SK-N-MC (cell line): Measurements from ENCODE around the gene GH1.

Experiments
- DNase-seq: peaks from one replicate; pipeline ENCODE4 v3.0.0-alpha.2; 2011; ENCODE audit warnings: low read depth, low spot score
- H3K27ac ChIP-seq: fragments of 200-600 bp; sonication (generic); 2 replicates; pipeline ENCODE4 v1.5.1; 2016; ENCODE audit warnings: mixed run types
- H3K36me3 ChIP-seq: fragments of 200-600 bp; sonication (generic); 2 replicates; pipeline ENCODE4 v1.6.1; 2017; ENCODE audit warnings: antibody characterized with exemption, low read length, mixed read lengths; ENCODE audit not compliant: insufficient read depth
- H3K4me3 ChIP-seq: fragments of 200-600 bp; sonication (generic); 2 replicates; pipeline ENCODE4 v1.5.1; 2016
- H3K9ac ChIP-seq: fragments of 200-600 bp; sonication (generic); 2 replicates; pipeline ENCODE4 v1.8.0; 2017; ENCODE audit warnings: mixed run types, mixed read lengths; ENCODE audit not compliant: insufficient read length
- H3K9me3 ChIP-seq: fragments of 200-600 bp; sonication (generic); 2 replicates; pipeline ENCODE4 v1.6.1; 2017; ENCODE audit warnings: low read depth, mild to moderate bottlenecking, antibody characterized with exemption, low read length, moderate library complexity, mixed read lengths
- EZH2 ChIP-seq: fragments of 200-600 bp; sonication (generic); IDR thresholded peaks from one replicate; pipeline ENCODE4 v1.6.1; 2017; ENCODE audit warnings: antibody characterized with exemption
- FOXP2 ChIP-seq: optimal IDR thresholded peaks from 2 replicates; pipeline ENCODE3; 2011; ENCODE audit warnings: mild to moderate bottlenecking, moderate library complexity; ENCODE audit not compliant: insufficient read depth; ENCODE audit errors: extremely low read length, control extremely low read depth
- POLR2AphosphoS5 ChIP-seq: IDR thresholded peaks from 2 replicates; pipeline ENCODE4 v1.6.1; 2012; ENCODE audit warnings: mild to moderate bottlenecking, low read depth, low read length, borderline replicate concordance

Gene GH1

DNA sequence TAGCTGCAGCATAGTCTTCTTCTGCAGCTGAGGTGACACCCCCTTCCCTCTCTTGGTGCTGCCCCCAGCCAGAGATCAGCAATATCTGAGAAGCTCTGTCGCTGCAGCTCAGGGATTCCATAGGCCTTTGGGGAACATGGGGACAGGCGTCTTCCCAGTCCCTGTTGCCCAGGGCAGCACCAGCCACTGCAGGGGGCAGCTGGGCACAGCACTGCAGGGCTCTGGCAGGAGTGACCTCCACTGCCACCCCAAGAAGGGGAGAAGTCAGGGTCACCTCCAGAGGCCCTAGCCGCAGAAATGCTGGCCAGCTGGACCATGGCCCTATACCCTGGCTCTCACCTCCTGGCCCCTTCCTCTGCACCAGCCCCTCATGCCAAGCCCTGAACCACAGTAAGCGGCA lies 37.2 kb upstream of the GH1 start:
- DNase-seq, result no peak
- no peak for TF ChIP-seq EZH2
- TF ChIP-seq FOXP2, result no peak
- no peak for TF ChIP-seq POLR2AphosphoS5
- Histone ChIP-seq H3K27ac (no peak overlapping the region), H3K9me3 (no peaks in the 10 kb centered on the region), H3K36me3 (no peaks in the 10 kb centered on the region), H3K9ac (no peak overlapping the region), H3K4me3 (no peak overlapping the region)

DNA sequence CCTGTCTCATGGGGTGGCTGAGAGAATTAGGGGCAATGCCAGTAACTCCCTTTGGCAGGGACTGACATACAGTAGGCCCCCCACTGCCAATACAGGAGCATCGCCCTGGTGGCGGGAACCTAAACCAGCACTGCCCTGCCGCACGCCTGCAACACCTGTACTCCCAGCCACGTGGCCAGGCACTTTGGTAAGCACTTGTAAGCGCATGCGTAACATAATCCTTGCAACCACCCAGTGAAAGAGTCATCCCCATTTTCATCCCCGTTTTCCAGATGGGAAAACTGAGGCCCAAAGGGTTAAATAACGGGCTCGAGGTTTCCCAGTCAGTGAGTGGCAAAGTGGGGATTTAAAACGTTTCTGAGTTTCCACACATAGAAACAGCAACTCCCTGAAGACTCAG lies 36.6 kb upstream of the GH1 start:
- H3K4me3 ChIP-seq, result no peak overlapping the region
- H3K9me3 ChIP-seq, result no peaks in the 10 kb centered on the region
- H3K27ac ChIP-seq, result no peak overlapping the region
- no peak overlapping the region for H3K9ac ChIP-seq
- no peaks in the 10 kb centered on the region for H3K36me3 ChIP-seq
- no peak for DNase-seq
- TF ChIP-seq EZH2, result no peak
- no peak for TF ChIP-seq FOXP2
- TF ChIP-seq POLR2AphosphoS5, result no peak

DNA sequence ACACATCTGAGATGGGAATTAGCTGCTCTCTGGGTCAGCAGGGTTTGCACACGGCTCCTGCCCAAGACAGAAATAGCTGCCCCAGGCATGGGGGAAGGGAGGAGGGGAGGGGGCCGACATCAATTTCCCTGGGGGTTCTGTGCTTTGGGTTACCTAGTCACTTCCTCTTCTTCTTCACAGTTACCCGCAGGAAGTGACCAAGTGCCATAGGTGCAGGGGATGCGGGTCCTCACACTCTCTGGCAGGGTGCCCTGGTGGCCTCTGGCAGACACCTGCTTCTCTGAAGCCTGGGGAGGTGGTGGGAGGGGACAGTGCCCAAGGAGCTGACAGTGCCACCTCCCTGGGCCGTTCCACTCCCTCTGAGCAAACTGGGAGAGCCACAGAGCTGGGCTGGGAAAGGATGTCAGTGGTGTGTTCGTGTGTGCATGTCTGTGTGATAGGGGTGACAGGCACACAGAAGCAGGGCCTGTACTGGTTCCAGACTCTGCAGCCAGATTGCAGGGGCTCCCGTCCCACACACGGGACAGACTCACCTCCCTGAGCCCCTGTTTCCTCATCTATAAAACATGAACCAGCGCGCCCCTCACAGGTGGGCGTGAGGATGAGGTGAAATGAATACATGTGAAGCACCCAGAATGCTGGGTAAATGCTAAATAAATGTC lies 35.9 kb upstream of the GH1 start:
- Histone ChIP-seq H3K9ac (no peak overlapping the region), H3K27ac (no peak overlapping the region), H3K4me3 (no peak overlapping the region), H3K36me3 (no peaks in the 10 kb centered on the region), H3K9me3 (no peaks in the 10 kb centered on the region)
- DNase-seq, result no peak
- TF ChIP-seq POLR2AphosphoS5, result no peak
- TF ChIP-seq FOXP2, result no peak
- TF ChIP-seq EZH2, result no peak

DNA sequence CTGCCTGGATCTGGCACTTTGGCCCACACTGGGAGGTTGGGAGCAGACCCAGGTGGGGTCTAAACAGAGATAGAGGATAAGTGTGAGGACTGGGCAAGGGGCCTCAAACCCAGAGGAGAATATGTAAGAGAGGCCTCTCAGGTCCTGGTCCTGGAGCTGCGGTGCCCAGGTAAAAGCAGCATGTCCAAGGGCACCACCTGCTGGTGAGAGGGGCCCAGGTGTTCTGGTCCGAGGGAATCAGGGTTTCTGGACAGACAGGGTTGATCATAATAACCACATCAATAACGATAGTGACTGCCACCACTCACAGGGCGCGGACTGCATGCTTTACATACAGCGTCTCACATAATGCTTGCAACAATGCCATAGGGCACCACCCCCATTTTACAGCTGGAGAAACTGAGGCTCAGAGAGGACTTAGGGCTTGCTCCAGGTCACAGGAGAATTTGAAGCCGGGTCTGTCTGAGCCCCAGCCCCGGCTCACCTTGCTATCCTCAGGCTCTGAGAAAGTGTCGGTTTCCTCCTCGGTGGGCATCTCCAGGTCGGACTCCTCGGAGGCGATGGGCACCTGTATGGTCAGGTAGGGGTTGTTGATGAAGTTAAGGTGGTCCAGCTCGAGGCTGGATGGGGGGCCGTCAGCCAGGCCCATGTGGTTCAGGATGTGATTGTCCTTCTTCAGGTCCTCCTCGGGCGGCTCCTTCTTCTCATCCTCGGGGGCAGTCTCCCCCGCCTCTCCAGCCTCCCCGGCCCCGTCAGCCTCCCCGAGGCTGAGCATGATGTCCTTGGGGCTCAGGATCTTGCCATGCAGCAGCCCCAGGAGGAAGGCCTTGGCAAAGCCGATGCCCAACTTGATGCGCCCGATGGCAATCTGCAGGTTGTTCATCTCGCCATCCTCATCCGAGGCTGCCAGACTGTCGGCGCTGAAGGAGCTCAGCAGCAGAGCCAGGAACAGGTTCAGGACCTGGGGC lies 32.6 kb upstream of the GH1 start:
- Histone ChIP-seq H3K9ac (no peak overlapping the region), H3K4me3 (no peak overlapping the region)
- TF ChIP-seq EZH2, result no peak
- TF ChIP-seq FOXP2, result no peak
- TF ChIP-seq POLR2AphosphoS5, result no peak

DNA sequence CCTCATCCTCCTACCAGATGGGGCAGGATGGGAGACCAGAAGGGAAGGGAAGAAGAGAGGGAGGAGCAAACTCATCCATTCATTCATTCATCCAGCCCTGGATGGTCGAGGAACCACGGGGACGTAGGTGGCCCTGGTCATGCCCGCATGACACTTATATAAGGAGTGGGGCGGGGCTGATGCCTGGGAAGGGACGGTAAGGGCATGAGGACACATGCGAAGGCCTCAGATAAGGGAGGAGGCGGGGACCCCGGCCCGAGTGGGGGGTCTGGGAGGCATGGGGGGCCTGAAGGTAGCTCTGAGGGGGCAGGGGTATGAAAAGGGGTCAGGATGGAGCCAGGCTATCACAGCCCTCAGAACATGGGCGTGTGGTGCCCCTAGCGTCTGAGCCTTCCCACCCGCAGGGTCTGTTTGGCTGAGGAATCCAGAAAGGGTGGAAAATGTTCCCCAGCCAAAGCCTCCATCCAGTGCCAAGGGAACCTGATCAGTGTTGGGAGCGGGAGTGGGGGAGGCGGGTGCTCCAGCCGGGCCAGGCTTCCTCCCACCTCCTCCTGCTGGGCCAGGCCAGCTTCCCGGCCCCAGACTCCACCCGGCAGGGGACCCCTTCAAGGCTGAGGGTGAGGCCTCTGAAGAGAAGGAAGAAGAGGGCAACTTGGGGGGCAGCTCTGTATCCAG lies 31.1 kb upstream of the GH1 start:
- TF ChIP-seq POLR2AphosphoS5, result no peak
- Histone ChIP-seq H3K36me3 (no peaks in the 10 kb centered on the region), H3K9ac (no peak overlapping the region), H3K9me3 (no peaks in the 10 kb centered on the region), H3K4me3 (no peak overlapping the region), H3K27ac (no peak overlapping the region)
- no peak for DNase-seq

More for the DNA sequence above, 32.6 kb upstream of the GH1 start:
- Histone ChIP-seq H3K36me3 (no peaks in the 10 kb centered on the region), H3K27ac (no peak overlapping the region), H3K9me3 (no peaks in the 10 kb centered on the region)
- no peak for DNase-seq

DNA sequence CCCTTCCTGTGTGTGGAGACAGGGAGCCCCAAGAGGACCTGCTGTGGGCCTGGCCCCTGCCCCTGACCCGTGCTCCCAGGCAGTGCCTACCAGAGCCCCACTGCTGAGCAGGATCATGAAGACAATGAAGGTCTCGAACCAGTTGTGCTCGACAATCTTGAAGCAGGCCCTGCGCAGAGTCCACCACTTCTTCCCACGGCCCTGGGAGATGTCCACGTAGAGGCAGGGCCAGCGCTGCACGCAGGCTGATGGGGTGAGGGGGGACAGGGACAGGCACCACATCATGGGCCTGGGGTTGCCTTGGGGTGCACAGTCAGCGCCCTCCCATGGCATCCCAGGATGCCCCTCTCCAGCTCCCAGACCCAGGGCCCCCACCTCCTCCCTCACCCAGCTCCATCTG lies 29.9 kb upstream of the GH1 start:
- Histone ChIP-seq H3K9ac (no peak overlapping the region), H3K36me3 (no peaks in the 10 kb centered on the region), H3K4me3 (no peak overlapping the region), H3K9me3 (no peaks in the 10 kb centered on the region), H3K27ac (no peak overlapping the region)
- DNase-seq, result no peak
- TF ChIP-seq FOXP2 (no peak), EZH2 (no peak), POLR2AphosphoS5 (no peak)

DNA sequence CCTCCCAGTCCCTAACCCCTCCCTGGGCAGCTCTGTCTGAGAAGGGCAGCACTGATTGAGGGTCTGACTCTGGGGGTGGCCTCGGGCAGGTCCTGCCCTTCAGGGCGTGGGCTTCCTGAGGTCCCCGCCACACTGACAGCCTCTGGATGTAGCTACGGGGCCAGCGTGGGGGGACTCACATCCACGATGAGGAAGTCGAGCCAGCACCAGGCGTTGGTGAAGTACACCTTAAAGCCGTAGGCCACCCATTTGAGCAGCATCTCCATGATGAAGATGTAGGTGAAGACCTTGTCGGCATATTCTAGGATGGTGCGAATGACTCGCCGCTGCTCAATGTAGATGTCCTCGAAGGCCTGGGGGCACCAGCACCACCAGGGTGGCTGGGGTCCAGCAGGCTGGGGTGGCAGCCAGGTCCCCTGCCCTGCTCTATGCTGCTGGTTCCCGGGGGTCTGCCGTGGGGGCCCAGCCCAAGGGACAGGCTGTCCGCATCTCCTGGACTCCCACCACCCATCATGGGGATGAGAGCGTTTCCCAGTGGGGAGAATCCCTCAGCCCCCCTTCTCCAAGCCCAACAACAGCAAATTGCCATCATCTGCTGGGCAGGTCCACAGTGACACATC lies 29.2 kb upstream of the GH1 start:
- no peak overlapping the region for H3K9ac ChIP-seq
- no peaks in the 10 kb centered on the region for H3K36me3 ChIP-seq
- no peak overlapping the region for H3K27ac ChIP-seq
- DNase-seq, result no peak
- no peak overlapping the region for H3K4me3 ChIP-seq
- no peaks in the 10 kb centered on the region for H3K9me3 ChIP-seq
- no peak for TF ChIP-seq FOXP2
- TF ChIP-seq POLR2AphosphoS5, result no peak
- TF ChIP-seq EZH2, result no peak
